ENCODE measurements around the gene ARRB1. TPM values are rescaled to one million over a fixed set of nuclear protein-coding genes. Genes with fewer than 3 reads are reported as not detected.
"Not testable (repeated sequence)": the region's sequence is repeated elsewhere in the genome, so short reads cannot be mapped to it uniquely, and the experiment has no call there.

Gene ARRB1
- total and polyA plus RNA-seq, 5 donors: 12.1 to 32.5 (median 26.4) TPM

GRCh38 chr11:75386942-75387630 is 35.6 kb upstream of the ARRB1 start:
- intact Hi-C loops (cut with DNase I): loop anchor here in 1 of 4 donors (5.0 kb wide), 1 partner anchor 145 kb away; no protein-coding TSS in a partner anchor
- ATAC-seq (peak in 1 of 2 donors; percentile 23), DNase-seq (no peak)
- no peak overlapping the region for H3K4me3 ChIP-seq (ENCODE audit: low read length)
- peaks cover 2% of the 10 kb centered on the region for H3K4me1 ChIP-seq (ENCODE audit: control insufficient read depth, insufficient read depth, low read length)
- WGBS: 47% methylated on average over 3 of the region's 3 CpGs
- no peaks in the 10 kb centered on the region for H3K9me3 ChIP-seq (ENCODE audit: control insufficient read depth, low read length)
- no peaks in the 10 kb centered on the region for H3K27me3 ChIP-seq (ENCODE audit: control insufficient read depth, insufficient read depth)
- no peak overlapping the region for H3K27ac ChIP-seq (ENCODE audit: low read length)

DNA sequence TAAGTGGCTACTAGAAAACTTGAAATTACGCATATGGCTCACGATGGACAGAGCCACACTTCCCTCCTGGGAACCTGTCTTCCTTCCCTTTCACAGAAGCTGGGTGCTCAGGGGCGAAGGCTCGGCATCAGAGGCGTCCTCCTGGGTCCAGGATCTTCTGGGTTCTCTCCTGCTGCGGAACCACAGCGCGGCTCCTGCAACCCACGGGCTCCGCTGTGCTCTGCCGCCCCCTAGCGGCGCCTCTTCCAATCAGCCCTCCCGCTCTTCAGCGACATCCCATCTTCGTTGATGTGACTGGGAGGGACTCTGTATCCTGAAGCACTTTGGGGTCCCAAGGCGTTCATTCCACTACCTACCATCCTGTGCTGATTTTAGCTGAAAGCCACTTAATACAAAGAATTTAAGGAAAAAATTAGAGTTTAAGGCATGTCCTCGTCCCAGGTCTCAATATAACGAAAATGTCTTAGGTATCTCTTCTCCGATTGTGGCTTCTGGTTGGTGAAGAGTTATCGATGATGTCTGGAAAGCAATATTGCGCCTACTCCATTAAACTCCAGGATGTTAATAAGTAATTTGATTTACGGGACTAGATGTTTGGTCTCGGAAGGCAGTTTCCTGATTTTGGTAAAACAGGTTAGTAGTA is 33.1 kb upstream of the ARRB1 start:
- Histone ChIP-seq H3K9me3 (ENCODE audit: control insufficient read depth, low read length) (no peaks in the 10 kb centered on the region), H3K27me3 (ENCODE audit: control insufficient read depth, insufficient read depth) (no peaks in the 10 kb centered on the region), H3K4me1 (ENCODE audit: control insufficient read depth, insufficient read depth, low read length) (peaks cover 2% of the 10 kb centered on the region), H3K27ac (ENCODE audit: low read length) (no peak overlapping the region), H3K4me3 (ENCODE audit: low read length) (no peak overlapping the region)
- intact Hi-C loops (cut with DNase I): loop anchor here in 3 of 4 donors (1.0 to 5.0 kb wide), 5 partner anchors 57 to 148 kb away; no protein-coding TSS in a partner anchor
- DNase-seq: peak; percentile 83 to 94 (median 93)
- ATAC-seq: peak; percentile 78 to 87
- WGBS: 22% methylated on average over 24 of the region's 24 CpGs

DNA sequence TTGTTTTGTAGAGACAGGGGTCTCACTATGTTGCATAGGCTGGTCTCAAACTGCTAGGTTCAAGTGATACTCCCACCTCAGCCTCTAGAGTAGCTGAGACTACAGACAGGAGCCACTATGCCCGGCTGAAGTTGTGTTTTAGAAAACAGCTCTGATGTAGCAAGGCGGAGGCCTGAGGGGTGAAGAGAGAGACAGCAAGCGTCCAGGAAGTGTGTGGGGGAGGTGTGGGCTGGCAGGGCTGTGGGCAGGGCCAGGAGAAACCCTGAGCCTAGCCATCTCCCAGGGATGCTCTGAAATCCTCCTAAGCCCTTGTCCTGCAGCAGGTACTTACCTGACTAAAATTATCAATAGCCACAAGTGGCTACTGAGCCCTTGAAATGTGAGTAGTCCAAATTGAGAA is 31.8 kb upstream of the ARRB1 start:
- no peak for DNase-seq
- Histone ChIP-seq H3K9me3 (ENCODE audit: control insufficient read depth, low read length) (no peaks in the 10 kb centered on the region), H3K4me1 (ENCODE audit: control insufficient read depth, insufficient read depth, low read length) (peaks cover under 1% of the 10 kb centered on the region), H3K27ac (ENCODE audit: low read length) (no peak overlapping the region), H3K27me3 (ENCODE audit: control insufficient read depth, insufficient read depth) (no peaks in the 10 kb centered on the region), H3K4me3 (ENCODE audit: low read length) (no peak overlapping the region)
- ATAC-seq: peak in 1 of 2 donors; percentile 3
- intact Hi-C loops (cut with DNase I): loop anchor here (2.0 to 5.0 kb wide), 4 partner anchors 54 to 102 kb away; no protein-coding TSS in a partner anchor
- 84% methylated on average over 3 of the region's 3 CpGs for WGBS

DNA sequence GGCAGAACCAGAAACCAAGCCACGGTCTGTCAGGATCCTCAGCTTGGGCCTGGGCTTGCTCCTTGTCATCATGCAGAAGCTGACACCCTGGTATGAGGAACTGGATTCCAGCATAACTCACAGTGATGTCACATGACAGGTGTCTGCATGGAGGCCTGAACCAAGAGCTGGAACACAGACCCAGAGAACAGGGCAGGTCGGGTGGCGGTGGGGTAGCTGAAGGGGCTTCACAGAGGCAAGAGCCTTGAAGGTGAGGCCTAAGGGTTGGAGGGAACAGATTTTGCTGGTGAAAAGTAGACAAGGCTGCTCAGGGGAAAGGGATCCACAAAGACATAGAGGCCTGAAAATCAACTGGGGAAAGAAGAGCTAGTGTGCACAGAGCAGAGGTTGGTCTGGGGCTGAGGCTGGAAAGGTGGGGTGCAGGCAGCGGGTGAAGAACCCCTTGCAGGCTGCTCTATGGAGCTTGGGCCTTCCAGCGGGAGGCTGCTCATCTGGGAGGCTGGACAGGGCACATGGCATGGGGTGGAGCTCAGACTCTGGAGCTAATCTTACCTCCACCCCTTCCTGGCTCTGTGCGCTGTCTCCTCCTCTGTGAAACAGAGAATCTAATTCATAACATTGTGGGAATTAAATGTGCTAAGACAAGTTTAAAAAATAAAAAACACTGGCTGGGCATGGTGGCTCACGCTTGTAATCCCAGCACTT is 29.4 kb upstream of the ARRB1 start:
- intact Hi-C loops (cut with DNase I): loop anchor here in 1 of 4 donors (5.0 kb wide), 2 partner anchors 54 to 99 kb away; no protein-coding TSS in a partner anchor
- H3K27me3 ChIP-seq (ENCODE audit: control insufficient read depth, insufficient read depth): no peaks in the 10 kb centered on the region
- H3K27ac ChIP-seq (ENCODE audit: low read length): no peak overlapping the region
- ATAC-seq (peak; percentile 77 to 80), DNase-seq (peak; percentile 38 to 68 (median 68))
- no peak overlapping the region for H3K4me3 ChIP-seq (ENCODE audit: low read length)
- no peaks in the 10 kb centered on the region for H3K9me3 ChIP-seq (ENCODE audit: control insufficient read depth, low read length)
- WGBS: 74% methylated on average over 7 of the region's 7 CpGs
- H3K4me1 ChIP-seq (ENCODE audit: control insufficient read depth, insufficient read depth, low read length): no peaks in the 10 kb centered on the region

GRCh38 chr11:75380245-75380644 is 28.8 kb upstream of the ARRB1 start:
- Histone ChIP-seq H3K27me3 (ENCODE audit: control insufficient read depth, insufficient read depth) (no peaks in the 10 kb centered on the region), H3K4me1 (ENCODE audit: control insufficient read depth, insufficient read depth, low read length) (no peaks in the 10 kb centered on the region), H3K27ac (ENCODE audit: low read length) (no peak overlapping the region), H3K4me3 (ENCODE audit: low read length) (no peak overlapping the region), H3K9me3 (ENCODE audit: control insufficient read depth, low read length) (no peaks in the 10 kb centered on the region)
- intact Hi-C loops (cut with DNase I): loop anchor here in 1 of 4 donors (5.0 kb wide), 2 partner anchors 53 to 98 kb away; no protein-coding TSS in a partner anchor
- no peak for ATAC-seq
- 95% methylated on average over 2 of the region's 2 CpGs for WGBS
- DNase-seq: no peak

- intact Hi-C loops (cut with DNase I); ATAC-seq: not testable (repeated sequence)
- 94% methylated on average over 17 of the region's 17 CpGs for WGBS
Observed at GRCh38 chr11:75378776-75379175, 27.3 kb upstream of the ARRB1 start.

GRCh38 chr11:75376175-75376574 is 24.7 kb upstream of the ARRB1 start:
- ATAC-seq (no peak), DNase-seq (no peak)
- Histone ChIP-seq H3K27ac (ENCODE audit: low read length) (no peak overlapping the region), H3K9me3 (ENCODE audit: control insufficient read depth, low read length) (no peaks in the 10 kb centered on the region), H3K4me3 (ENCODE audit: low read length) (no peak overlapping the region), H3K4me1 (ENCODE audit: control insufficient read depth, insufficient read depth, low read length) (peaks cover 3% of the 10 kb centered on the region), H3K27me3 (ENCODE audit: control insufficient read depth, insufficient read depth) (no peaks in the 10 kb centered on the region)
- WGBS: 75% methylated on average over 9 of the region's 9 CpGs
- intact Hi-C loops (cut with DNase I): no loop called here

More at GRCh38 chr11:75378776-75379175, 27.3 kb upstream of the ARRB1 start:
- H3K27ac ChIP-seq (ENCODE audit: low read length); H3K27me3 ChIP-seq (ENCODE audit: control insufficient read depth, insufficient read depth); DNase-seq; H3K4me1 ChIP-seq (ENCODE audit: control insufficient read depth, insufficient read depth, low read length); H3K9me3 ChIP-seq (ENCODE audit: control insufficient read depth, low read length); H3K4me3 ChIP-seq (ENCODE audit: low read length): not testable (repeated sequence)

DNA sequence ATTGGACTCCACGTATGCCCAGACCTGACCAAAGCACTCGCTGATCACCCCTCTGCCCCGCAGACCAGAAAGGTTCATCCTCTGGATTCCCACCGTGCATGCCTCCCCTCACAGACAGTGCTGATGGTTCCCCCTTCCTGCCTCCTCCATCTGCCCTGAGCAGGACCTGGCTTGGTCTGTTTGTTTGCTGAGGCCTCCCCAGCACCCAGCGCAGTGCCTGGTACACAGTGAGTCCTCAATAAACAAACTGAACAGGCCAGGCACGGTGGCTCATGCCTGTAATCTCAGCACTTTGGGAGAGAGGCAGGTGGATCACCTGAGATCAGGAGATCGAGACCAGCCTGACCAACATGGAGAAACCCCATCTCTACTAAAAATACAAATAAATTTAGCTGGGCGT is 24.2 kb upstream of the ARRB1 start:
- H3K9me3 ChIP-seq (ENCODE audit: control insufficient read depth, low read length): no peaks in the 10 kb centered on the region
- H3K4me1 ChIP-seq (ENCODE audit: control insufficient read depth, insufficient read depth, low read length): peaks cover 3% of the 10 kb centered on the region
- no peak for ATAC-seq
- intact Hi-C loops (cut with DNase I): no loop called here
- H3K27me3 ChIP-seq (ENCODE audit: control insufficient read depth, insufficient read depth): no peaks in the 10 kb centered on the region
- no peak for DNase-seq
- 90% methylated on average over 8 of the region's 8 CpGs for WGBS
- H3K27ac ChIP-seq (ENCODE audit: low read length): no peak overlapping the region
- H3K4me3 ChIP-seq (ENCODE audit: low read length): no peak overlapping the region

GRCh38 chr11:75374646-75375045 is 23.2 kb upstream of the ARRB1 start:
- intact Hi-C loops (cut with DNase I): loop anchor here in 1 of 4 donors (5.0 kb wide), 1 partner anchor 97 kb away; no protein-coding TSS in a partner anchor
- peaks cover 3% of the 10 kb centered on the region for H3K4me1 ChIP-seq (ENCODE audit: control insufficient read depth, insufficient read depth, low read length)
- no peaks in the 10 kb centered on the region for H3K9me3 ChIP-seq (ENCODE audit: control insufficient read depth, low read length)
- DNase-seq (no peak), ATAC-seq (no peak)
- no peak overlapping the region for H3K27ac ChIP-seq (ENCODE audit: low read length)
- H3K27me3 ChIP-seq (ENCODE audit: control insufficient read depth, insufficient read depth): no peaks in the 10 kb centered on the region
- WGBS: 91% methylated on average over 4 of the region's 4 CpGs
- no peak overlapping the region for H3K4me3 ChIP-seq (ENCODE audit: low read length)

- intact Hi-C loops (cut with DNase I): loop anchor here in 1 of 4 donors (5.0 kb wide), 1 partner anchor 96 kb away; no protein-coding TSS in a partner anchor
- H3K9me3 ChIP-seq (ENCODE audit: control insufficient read depth, low read length): no peaks in the 10 kb centered on the region
- DNase-seq: no peak
- H3K4me1 ChIP-seq (ENCODE audit: control insufficient read depth, insufficient read depth, low read length): peaks cover 3% of the 10 kb centered on the region
- no peak overlapping the region for H3K4me3 ChIP-seq (ENCODE audit: low read length)
- H3K27me3 ChIP-seq (ENCODE audit: control insufficient read depth, insufficient read depth): no peaks in the 10 kb centered on the region
- WGBS: 87% methylated on average over 8 of the region's 8 CpGs
- no peak overlapping the region for H3K27ac ChIP-seq (ENCODE audit: low read length)
- no peak for ATAC-seq
Observed at GRCh38 chr11:75373201-75373600, 21.7 kb upstream of the ARRB1 start.

All from right cardiac atrium (tissue), 5 donors.